A673 (cell line): ENCODE results near the gene IBTK. TPM values are rescaled to one million over a fixed set of nuclear protein-coding genes. Genes with fewer than 3 reads are reported as not detected.
A peak's percentile ranks its signal among the peaks of the same experiment; 100 is the strongest.

ENCODE experiments used
- BruUV-seq: library from RNA; stranded (reverse); fragments of 400-500 nt; replicated peaks from 2 replicates; lab custom pipeline; 2021; lab: Mats Ljungman, UMichigan
- CTCF ChIA-PET: fragments of 300-600 bp; sonication (Branson Sonifier 250); formaldehyde crosslinking; loops from one replicate; lab custom pipeline; 2022; ENCODE audit warnings: antibody characterized with exemption; lab: Charles Lee
- POLR2A ChIA-PET: fragments of 300-600 bp; sonication (Branson Sonifier 250); formaldehyde crosslinking; loops from one replicate; lab custom pipeline; 2022; ENCODE audit warnings: antibody characterized with exemption; ENCODE audit not compliant: low non-redundant PET; lab: Charles Lee
- DNase-seq: peaks from one replicate; pipeline ENCODE4 v3.0.0-alpha.2; 2015; ENCODE audit warnings: low spot score
- H3K27ac ChIP-seq: fragments of 200-600 bp; sonication (generic); 2 replicates; pipeline ENCODE4 v1.5.1; 2016; ENCODE audit warnings: mixed run types, low read depth, mild to moderate bottlenecking, mixed read lengths, antibody characterized with exemption, low read length; ENCODE audit not compliant: poor library complexity, severe bottlenecking
- H3K27me3 ChIP-seq: fragments of 200-600 bp; sonication (generic); replicated peaks from 2 replicates; pipeline ENCODE4 v1.6.1; 2017; ENCODE audit warnings: mixed run types, low read depth, mild to moderate bottlenecking, mixed read lengths, antibody characterized with exemption, low read length; ENCODE audit not compliant: insufficient read depth, poor library complexity
- H3K36me3 ChIP-seq: fragments of 200-600 bp; sonication (generic); 2 replicates; pipeline ENCODE4 v1.6.1; 2016; ENCODE audit warnings: mixed run types, mild to moderate bottlenecking, mixed read lengths, antibody characterized with exemption, low read length; ENCODE audit not compliant: insufficient read depth, poor library complexity, severe bottlenecking
- H3K4me1 ChIP-seq: fragments of 200-600 bp; sonication (generic); 2 replicates; pipeline ENCODE4 v1.6.1; 2017; ENCODE audit warnings: mixed run types, mild to moderate bottlenecking, mixed read lengths, antibody characterized with exemption, low read length; ENCODE audit not compliant: insufficient read depth, poor library complexity, severe bottlenecking
- H3K4me3 ChIP-seq: fragments of 200-600 bp; sonication (generic); 2 replicates; pipeline ENCODE4 v1.5.1; 2016; ENCODE audit warnings: low read depth, mixed run types, mild to moderate bottlenecking, mixed read lengths, low read length; ENCODE audit not compliant: poor library complexity, severe bottlenecking
- H3K9me3 ChIP-seq: fragments of 200-600 bp; sonication (generic); 2 replicates; pipeline ENCODE4 v1.6.1; 2016; ENCODE audit warnings: mixed run types, low read depth, mild to moderate bottlenecking, mixed read lengths, antibody characterized with exemption, low read length; ENCODE audit not compliant: poor library complexity, severe bottlenecking
- CTCF ChIP-seq: fragments of 300-800, 200-600 bp; sonication (generic); conservative IDR thresholded peaks from 2 replicates; pipeline ENCODE4 v1.5.1; 2017; ENCODE audit warnings: low read depth, mild to moderate bottlenecking, antibody characterized with exemption, low read length, moderate library complexity, mixed read lengths
- EZH2 ChIP-seq: fragments of 200-600 bp; sonication (generic); IDR thresholded peaks from 2 replicates; pipeline ENCODE4 v1.6.1; 2017; ENCODE audit warnings: borderline replicate concordance, low read depth, mild to moderate bottlenecking, mixed read lengths, antibody characterized with exemption, low read length; ENCODE audit not compliant: poor library complexity, severe bottlenecking
- intact Hi-C: fragments of 100-400 bp; cut with micrococcal nuclease; formaldehyde crosslinking; loops from one replicate; pipeline ENCODE4 v1.10.0; 2022; ENCODE audit not compliant: unreplicated experiment
- total RNA-seq: library from RNA; stranded (reverse); gene quantifications from 2 replicates; pipeline ENCODE4 v1.2.3, GENCODE V29; 2021

The IBTK gene
- total RNA-seq, 1 experiment from 2014 or later, result 41.3 TPM

- peaks cover 48% of the 10 kb centered on the region for H3K4me1 ChIP-seq
- peak overlapping the region; percentile 48 for H3K27ac ChIP-seq
- no peaks in the 10 kb centered on the region for H3K9me3 ChIP-seq
- no peak for TF ChIP-seq CTCF
- no peak for TF ChIP-seq EZH2
- intact Hi-C loops, result loop anchor here (5.0 to 10.0 kb wide), 4 partner anchors 89 to 1572 kb away; no protein-coding TSS in a partner anchor
- ChIA-PET POLR2A (interaction anchor here (0.6 to 0.7 kb wide), 2 partner anchors 102 to 428 kb away, joined by 4 to 7 read pairs; no protein-coding TSS in a partner anchor), CTCF (interaction anchor here (1.4 kb wide), 1 partner anchor 91 kb away, joined by 4 read pairs; no protein-coding TSS in a partner anchor)
- no TSS peak for BruUV-seq
- peaks cover 20% of the 10 kb centered on the region for H3K36me3 ChIP-seq
- H3K27me3 ChIP-seq, result no peaks in the 10 kb centered on the region
- no peak overlapping the region for H3K4me3 ChIP-seq
- peak; percentile 77 for DNase-seq
These were observed 70.9 kb downstream of the IBTK start for GRCh38 chr6:82176616-82177015.

GRCh38 chr6:82172594-82172993, 75.0 kb downstream of the IBTK start:
- TF ChIP-seq CTCF (no peak), EZH2 (no peak)
- no TSS peak for BruUV-seq
- no peak overlapping the region for H3K4me3 ChIP-seq
- ChIA-PET CTCF (no interaction called here), POLR2A (no interaction called here)
- H3K9me3 ChIP-seq, result no peaks in the 10 kb centered on the region
- peaks cover 34% of the 10 kb centered on the region for H3K4me1 ChIP-seq
- intact Hi-C loops, result loop anchor here (10.0 kb wide), 2 partner anchors 158 to 1568 kb away; no protein-coding TSS in a partner anchor
- no peak overlapping the region for H3K27ac ChIP-seq
- DNase-seq, result no peak
- H3K36me3 ChIP-seq, result peaks cover 39% of the 10 kb centered on the region
- no peaks in the 10 kb centered on the region for H3K27me3 ChIP-seq

- Histone ChIP-seq H3K27me3 (no peaks in the 10 kb centered on the region), H3K4me1 (peaks cover 8% of the 10 kb centered on the region), H3K9me3 (no peaks in the 10 kb centered on the region), H3K36me3 (peaks cover 39% of the 10 kb centered on the region), H3K27ac (no peak overlapping the region), H3K4me3 (no peak overlapping the region)
- intact Hi-C loops, result no loop called here
- no peak for TF ChIP-seq EZH2
- POLR2A ChIA-PET, result no interaction called here
- BruUV-seq, result no TSS peak
- CTCF ChIA-PET, result no interaction called here
- DNase-seq, result no peak
These were observed 78.2 kb downstream of the IBTK start for GRCh38 chr6:82169138-82169876.
